SW 1271 (cell line): ENCODE measurements around the gene CABCOCO1.

Experiments used
- DNase-seq, 2 experiments: peaks; one replicate each; lab custom pipeline; 2025; lab: John Stamatoyannopoulos, UW

Gene CABCOCO1

DNA sequence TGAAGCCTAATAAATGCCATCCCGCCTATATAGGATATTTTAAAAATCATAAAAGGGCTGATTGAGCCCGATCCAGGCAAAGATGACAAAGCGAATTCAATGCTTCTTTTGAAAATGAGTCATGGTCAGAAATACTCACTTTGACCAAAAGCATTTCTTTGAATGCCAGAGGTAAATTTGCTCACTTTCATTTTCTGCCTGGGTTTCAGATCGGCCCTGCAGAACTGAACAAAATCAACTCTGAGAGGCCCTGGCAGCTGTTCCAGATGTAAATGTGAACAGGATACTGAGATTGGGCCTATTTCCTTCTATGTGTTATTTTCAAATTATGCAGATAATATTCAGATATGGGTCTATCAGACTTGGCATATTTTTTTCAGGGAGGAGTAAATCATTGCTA, 124.0 kb downstream of the CABCOCO1 start:
- DNase-seq, result no peak

DNA sequence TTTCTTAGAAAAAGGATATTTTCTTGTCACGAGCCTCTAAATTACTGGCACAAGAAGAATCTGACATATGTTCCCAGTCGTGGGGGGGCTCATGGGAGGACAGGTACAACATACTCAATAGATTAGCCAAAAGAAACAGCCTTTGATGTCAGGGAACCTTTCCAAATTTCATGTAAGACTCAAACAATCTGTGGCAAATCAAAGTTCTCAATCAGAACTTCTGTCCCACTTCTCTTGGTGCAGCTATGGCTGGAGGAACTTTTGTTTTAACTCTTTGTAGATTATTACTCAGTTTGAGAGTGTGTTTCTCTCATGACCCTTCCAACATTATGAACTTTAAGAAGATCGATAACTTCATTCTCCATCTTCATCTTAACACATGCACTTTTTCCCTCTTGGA, 124.4 kb downstream of the CABCOCO1 start:
- DNase-seq, result no peak

DNA sequence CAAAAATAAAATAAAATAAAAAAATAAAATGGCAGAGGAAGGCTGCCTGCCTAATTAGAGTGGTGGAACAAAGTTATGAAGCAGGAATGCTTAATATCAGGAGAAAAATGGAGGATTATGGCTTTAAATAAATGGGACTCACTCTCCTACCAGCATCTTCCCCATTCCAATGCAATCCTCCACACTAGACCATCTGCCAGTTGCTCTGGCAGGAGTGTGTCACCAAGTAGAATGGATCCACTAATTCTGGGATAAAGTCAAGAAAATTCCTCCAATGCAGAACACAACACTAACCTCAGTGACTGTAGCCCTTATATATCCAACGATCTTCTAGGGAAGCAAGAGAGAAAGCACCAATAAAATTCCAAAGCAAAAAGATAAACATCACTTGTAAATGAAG, 126.3 kb downstream of the CABCOCO1 start:
- no peak for DNase-seq

DNA sequence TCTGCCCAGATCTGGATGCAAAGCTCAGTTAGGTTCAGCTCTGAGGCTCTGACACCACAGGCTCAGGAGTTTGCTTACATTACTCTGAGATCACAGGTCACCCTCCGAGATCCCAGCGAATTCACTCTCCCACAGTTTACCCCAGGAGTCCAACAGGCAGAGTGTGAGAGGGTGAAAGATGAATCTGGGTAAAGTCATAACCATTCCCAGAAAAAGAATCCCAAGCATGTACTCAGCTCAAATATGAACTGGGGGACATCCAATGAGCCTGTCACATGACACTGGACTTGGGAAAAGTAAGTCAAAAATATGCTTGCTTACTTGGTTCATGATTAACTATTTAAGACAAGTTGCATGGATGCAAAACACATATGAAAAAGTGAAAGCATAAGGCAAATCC, 128.5 kb downstream of the CABCOCO1 start:
- DNase-seq, result no peak

DNA sequence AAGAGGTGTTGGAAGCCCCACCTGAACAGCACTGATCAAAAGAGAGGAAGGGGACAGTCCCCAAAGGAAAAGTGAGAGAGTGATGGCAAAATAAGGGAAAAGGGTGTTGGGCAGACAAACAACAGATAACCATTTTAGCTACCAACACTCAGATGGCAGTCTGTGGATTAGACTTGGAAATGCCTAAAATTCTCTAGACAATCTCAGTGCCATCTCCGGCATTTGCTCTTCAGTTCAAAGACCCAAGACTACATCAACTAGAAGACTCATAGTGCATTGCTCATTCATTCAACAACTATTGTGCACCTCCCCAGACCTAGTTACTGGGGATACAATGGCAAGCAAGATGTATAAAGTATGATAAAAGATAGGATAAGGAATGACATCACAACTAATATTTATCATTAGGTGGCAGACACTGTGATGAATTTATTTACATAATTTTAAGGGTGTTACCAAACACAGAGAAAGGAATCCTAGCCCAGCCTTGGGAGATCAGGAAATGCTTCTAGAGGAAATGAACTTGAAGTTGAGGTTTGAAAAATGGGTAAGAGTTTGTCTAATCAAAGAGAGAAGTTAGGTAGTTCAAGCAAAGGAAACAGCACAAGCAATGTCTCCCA, 129.5 kb downstream of the CABCOCO1 start:
- no peak for DNase-seq

DNA sequence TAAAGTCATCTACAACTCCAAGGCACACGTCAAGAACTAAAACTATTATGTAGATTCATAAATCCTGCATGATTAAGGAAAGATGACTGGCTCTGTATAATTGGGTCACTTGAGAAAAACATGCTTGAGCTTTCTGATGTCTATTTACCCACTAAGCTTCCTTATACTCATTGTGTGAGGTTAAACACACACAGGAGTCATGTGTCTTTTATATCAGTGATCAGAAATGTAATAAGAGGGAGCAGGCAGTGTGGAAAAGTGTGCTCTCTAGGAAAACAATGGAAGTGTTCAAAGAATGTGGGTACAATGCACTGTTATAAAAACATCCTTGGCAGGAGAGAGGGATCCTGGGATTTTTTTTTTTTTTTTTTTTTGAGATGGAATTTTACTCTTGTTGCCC, 130.2 kb downstream of the CABCOCO1 start:
- DNase-seq, result no peak

DNA sequence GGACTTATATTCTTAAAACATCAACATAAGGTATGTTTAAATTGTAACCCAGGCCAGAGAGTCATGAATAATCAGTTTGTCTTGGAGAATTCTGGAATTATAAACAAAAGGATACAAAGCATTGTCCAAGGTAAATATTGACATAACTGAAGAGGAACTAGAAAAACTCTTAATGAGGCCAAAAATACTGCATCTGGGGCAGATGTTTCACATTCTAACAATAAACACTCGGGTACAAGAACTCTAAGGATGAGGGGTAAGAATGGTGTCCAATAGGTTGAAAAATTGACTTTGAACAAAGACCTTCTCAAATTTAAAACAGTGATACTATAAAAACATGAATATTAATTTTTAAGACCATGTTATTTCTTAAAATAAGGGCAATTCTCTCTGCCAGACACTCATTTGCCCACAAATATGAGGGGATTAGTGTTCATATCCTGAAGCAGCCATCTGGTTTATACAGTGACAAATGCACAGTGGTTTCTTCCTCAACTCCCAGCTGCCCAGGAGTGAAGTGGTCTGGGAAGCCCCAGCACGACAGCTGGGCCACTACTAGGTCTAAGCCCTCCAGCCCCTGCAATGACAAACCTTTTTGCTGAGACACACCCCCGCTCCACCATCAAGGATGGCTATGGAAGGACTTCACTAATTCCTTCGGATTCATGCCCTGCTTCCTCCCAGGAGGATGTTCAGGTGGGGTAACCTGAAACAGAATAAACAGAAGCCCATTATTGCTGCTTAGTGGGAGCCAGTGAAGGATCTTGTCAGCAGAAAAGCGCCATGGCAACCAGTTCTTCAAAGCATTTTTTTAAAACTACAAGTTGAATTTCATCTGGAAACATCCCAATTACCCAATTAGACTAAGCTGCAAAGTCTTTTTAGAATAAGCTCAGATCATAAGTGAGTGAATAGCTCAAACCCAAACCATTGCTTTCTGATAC, 131.3 kb downstream of the CABCOCO1 start:
- no peak for DNase-seq

DNA sequence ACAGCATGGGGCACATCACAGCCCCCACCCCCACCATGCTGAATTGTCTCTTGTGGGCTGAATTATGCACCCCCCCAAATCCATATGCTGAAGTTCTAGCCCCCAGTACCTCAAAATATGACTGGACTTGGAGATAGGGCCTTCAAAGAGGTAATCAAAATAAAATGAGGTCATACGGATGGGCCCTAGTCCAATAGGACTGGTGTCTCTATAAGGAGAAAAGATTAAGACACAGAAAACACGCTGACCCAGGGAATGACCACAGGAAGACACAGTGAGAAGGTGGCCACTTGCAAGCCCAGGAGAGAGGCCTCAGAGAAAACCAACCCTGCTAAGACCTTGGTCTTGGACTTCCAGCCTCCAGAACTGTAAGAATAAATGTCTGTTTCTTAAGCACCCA, 132.4 kb downstream of the CABCOCO1 start:
- DNase-seq, result no peak

DNA sequence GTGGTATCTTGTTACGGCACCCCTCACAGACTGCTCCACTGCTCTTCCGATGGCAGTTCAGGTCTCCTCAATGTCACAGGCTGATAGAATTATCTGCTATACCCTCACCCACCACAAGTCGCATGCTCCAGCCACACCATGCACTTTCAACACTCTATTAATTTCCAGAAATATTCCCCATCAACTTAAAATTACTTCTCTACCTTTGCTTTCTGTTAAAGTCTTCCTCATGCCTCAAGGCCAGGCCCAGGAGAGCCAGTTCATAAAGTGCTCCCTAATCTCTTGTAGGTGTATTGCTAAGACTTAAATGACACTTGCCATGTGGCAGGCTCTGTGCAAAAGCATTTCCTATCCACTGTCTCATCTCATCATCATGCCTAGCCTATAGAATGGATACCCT, 132.8 kb downstream of the CABCOCO1 start:
- no peak for DNase-seq

DNA sequence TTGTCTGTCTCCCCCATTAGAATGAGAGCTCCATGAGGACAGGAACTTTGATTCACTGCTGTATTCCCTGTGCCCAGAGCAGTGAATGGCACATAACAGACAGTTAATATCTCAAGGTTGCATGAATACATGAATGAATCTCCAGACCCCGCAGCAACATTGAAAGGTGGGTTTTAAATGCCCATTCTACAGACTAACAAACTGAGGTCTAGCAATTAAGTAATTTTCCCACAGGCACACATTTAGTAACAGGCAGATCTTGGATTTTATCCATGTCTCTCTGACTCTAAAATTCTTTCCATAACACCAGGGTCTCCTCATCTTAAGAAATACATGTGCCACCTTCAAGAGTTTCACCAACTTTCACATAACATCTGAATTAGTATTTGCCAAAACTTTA, 134.1 kb downstream of the CABCOCO1 start:
- no peak for DNase-seq

DNA sequence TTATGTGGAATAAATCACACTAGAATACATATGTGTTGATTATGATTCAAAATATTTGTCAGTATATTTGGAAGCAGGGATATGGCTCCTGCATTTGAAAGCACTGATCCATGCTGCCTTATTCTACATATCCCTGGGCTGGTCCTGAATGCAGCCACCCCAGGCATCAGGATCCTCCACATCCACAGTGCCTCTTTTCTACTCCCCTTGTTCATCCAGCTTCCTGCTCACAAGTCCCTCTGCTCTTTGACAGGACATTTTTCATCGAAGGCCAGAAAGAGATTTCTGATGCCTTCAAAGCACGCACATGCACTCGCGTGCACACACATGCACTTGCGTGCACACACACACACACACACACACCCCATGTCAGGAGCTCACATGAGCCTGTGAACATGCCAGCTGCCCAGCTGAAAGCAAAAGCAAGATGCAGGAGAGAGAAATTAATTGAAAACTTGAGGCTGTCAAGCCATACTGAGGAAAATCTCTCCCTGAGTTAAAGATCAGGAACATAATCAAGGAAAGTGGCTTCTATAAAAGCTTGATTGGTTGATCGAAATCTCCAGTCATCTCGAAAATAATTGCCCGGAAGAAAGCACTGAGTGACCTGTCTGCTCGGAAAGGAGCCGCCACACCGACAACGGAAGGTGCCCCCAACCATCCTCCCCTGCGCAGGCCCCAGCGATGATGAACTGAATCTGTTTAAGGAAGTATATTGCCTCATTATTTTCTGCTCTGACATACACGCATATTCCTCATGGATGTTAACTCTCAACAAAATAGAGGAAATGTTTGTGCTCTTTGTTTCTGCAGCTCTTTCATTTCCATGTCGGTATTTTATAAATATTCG, 134.8 kb downstream of the CABCOCO1 start:
- DNase-seq, result no peak

DNA sequence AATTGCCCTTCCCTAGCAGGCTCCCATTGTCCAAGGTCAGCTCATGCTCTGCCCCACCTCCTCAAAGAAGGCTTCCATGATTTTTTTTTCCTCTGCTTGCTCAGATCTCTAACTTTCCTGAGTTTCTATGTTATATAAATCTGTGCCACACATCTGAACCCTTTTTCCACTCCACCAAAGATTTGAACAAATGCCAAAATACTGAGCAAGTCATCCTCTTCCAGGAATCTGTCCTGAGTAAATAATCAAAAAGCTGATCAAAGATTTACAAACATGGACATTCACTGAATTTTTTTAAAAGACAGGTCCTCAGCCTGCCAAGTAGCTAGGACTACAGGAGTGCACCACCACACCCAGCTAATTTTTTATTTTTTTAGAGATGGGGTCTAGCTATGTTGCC, 136.0 kb downstream of the CABCOCO1 start:
- no peak for DNase-seq

DNA sequence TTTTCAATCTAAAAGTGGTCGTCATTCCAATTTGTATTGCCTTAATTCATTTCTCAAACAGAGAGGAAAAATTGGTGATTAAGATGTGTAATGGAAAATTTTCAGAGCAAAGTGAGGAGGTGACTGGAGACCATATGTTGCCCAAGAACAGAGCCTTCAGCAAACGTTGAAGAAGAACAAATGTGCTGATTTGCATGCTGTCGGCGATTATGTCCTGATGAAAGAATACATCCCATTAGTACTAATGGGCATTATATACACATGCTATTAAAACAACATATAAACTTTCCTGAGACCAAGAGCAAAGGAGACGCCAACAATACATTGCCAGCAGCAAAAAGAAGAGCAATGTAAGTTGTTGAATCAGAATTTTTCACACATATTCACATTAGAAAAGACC, 138.8 kb downstream of the CABCOCO1 start:
- DNase-seq, result no peak

DNA sequence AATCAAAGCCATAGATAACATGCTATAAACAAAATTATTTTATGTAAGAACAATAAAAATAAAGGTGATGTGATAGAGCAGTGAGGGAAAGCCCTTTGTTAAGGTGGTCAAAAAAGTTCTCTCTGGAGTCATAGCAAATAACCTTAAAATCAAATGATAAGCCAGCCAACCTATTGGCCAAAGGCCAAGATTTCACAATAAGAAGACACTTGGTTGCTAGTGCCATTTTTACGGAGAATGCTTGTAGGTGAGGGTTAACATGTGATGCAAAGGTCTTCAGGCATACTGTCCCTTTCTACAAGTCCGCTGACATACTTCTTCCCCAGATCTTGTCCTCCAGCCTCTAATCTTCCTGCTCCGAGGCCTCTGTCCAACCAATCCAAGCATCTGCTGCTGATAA, 140.5 kb downstream of the CABCOCO1 start:
- DNase-seq, result no peak

DNA sequence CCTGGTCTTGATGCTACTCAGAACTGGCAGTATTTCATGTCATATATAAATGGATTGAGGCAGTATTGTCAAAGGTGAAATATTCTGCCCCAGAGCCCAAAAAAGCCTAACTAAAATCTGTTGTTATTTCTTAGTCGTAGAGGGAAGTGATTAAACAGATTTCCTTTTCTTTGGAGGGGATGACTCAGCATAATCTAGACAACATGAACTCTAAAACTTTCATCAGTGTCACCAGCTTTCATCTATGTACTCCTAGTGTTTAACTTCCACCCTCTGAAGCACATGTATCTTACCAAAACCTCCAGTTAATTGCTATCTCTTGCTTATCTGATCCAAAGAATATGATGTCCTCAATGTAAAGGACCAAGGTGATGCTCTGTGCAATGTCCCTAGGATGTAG, 141.7 kb downstream of the CABCOCO1 start:
- DNase-seq, result no peak

DNA sequence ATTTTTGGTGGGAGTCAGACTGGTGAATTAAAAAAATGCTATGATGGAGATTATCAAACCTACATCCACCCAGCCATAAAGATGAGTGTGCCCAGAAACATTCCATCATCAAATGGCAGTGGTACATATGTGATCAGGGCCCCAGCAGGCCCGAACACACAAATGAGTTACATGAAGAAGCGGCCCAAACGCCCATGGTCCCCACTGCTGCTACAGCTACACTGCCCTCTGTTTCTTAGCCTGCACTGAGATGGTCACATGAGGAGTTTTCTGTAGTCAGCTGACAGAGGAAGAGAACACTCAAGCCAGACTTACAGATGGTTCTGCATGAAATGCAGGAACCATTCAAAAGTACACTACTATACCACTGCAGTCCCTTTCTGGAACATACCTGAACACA, 142.4 kb downstream of the CABCOCO1 start:
- no peak for DNase-seq

DNA sequence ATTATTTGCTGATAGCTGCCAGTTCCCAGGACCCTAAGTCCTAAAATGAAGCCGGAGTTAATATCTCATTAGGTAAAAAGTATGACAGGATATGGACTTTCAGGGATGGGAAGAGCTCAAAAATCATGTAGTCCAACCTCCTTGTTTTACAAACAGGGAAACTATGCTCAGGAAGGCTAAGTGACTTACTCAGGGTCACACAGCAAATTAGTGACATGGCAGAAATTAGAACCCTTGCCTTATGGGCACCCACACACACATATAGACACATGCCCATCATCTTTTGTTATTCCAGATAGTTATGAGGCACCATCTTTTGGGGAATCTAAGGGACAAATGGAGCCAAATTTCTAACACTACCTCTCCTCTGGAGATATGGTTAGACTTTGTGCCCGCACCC, 147.5 kb downstream of the CABCOCO1 start:
- no peak for DNase-seq

DNA sequence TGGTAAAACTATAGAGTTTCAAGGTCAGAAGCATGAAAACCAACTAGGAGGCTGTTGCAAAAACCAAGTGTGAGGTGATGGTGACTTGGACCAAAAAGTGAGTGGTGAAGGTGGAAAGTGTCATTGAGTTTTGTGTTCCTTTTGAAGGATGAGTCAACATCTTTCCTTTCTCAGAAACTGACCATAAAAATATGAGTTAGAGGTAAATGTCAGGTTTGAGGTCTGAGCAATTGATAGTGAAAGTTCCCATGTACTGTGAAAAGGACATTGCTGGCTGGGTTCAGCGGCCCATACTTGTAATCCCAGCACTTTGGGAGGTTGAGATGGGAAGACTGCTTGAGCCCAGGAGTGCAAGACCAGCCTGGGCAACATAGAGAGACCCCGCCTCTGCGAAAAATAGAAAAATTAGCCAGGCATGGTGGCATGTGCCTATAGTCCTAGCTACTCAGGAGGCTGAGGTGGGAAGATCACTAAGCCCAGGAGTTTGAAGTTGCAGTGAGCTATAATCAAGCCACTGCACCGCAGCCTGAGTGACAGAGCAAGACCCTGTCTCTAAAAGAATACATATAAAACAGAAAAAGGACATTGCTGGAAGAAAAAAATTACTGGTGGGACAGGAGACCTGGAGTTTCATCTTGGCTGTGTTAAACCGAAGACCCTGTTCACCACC, 149.5 kb downstream of the CABCOCO1 start:
- DNase-seq, result no peak

DNA sequence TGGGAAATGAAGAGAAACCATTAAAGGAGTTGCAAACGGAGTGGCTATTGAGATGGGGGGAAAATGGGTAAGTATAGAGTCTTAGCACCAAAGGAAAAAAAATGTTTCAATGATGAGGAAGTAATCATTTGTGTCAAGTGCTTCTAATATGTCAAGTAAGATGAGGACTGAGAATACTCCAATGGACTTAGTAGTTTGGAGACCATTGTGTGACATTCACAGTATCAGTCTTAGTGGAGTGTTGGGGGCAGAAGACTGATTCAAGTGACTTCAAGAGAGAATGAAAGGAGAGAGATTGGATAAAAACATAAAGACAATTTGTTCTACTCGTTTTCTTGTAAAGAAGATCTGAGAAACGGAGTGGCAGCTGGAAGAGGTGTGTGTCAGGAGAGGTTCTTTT, 150.2 kb downstream of the CABCOCO1 start:
- DNase-seq, result no peak

DNA sequence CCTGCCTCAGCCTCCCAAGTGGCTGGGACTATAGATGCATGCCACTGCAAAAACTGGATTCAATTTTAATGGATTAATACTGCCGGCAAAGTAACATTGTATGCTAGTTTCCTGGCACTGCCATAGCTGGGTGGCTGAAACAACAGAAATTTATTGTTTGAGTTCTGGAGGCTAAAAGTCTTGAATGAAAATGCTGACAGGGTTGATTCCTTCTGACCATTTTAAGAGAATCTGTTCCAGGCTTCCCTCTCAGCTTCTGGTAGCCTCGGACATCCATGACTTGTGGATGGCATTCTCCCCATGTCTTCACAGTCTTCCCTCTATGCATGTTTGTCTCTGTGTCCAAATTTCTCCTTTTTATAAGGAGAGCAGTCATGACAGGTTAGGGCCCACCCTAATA, 151.4 kb downstream of the CABCOCO1 start:
- no peak for DNase-seq

DNA sequence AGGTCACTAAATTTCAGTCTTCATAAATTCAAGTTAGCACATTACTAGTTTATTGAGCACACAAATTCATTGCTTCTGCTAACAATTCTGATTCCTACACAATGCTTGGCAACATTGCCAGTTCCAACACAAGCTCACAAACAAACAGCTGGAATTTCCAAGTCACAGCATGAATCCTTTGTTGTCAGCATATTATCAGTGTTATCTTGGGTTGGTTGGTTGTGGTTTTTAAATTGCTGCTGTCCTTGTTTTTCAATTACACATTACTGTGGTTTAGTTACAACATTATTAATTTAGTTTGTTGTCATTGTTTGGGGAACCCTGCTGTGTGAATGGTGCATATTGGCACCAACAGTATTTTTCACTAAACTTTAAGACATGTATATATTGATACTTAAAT, 152.8 kb downstream of the CABCOCO1 start:
- no peak for DNase-seq
